H1 (cell line): Measurements from ENCODE around the gene CAVIN1. TPM values are rescaled to one million over a fixed set of nuclear protein-coding genes. Genes with fewer than 3 reads are reported as not detected.

Source experiments
- CTCF ChIA-PET: fragments of 300-600 bp; sonication (Branson Sonifier 250); formaldehyde crosslinking; loops from one replicate; lab custom pipeline; 2021; ENCODE audit not compliant: partially characterized antibody; lab: Charles Lee
- POLR2A ChIA-PET: fragments of 300-600 bp; sonication (Branson Sonifier 250); formaldehyde crosslinking; loops from one replicate; lab custom pipeline; 2021; ENCODE audit warnings: inconsistent platforms; ENCODE audit not compliant: partially characterized antibody; lab: Charles Lee
- DNase-seq, 2 experiments: peaks; one replicate each; pipeline versions ENCODE4 v3.0.0 to v3.0.0-alpha.2; 2010 to 2022; ENCODE audit warnings: low spot score in 2 of 2, low read depth in 1 of 2, mixed read lengths in 1 of 2
- FAIRE-seq: peaks from 2 replicates; lab custom pipeline; 2011; peaks lifted over from hg19 to GRCh38; lab: Jason Lieb, UNC
- H2AFZ ChIP-seq: 2 replicates; pipeline ENCODE4 v1.8.1; 2012; ENCODE audit warnings: low read length, inconsistent platforms
- H2AK5ac ChIP-seq: 2 replicates; pipeline ENCODE4 v1.6.1; 2013; ENCODE audit warnings: low read depth, low read length
- H2BK120ac ChIP-seq: replicated peaks from 2 replicates; pipeline ENCODE3; 2013; ENCODE audit warnings: low read depth, low read length, inconsistent platforms
- H2BK12ac ChIP-seq: 2 replicates; pipeline ENCODE4 v1.6.1; 2013; ENCODE audit warnings: low read depth, low read length
- H2BK15ac ChIP-seq: 2 replicates; pipeline ENCODE4 v1.6.1; 2013; ENCODE audit warnings: low read length
- H2BK20ac ChIP-seq: 2 replicates; pipeline ENCODE4 v1.6.1; 2013; ENCODE audit warnings: low read length
- H2BK5ac ChIP-seq: 2 replicates; pipeline ENCODE4 v1.6.1; 2013; ENCODE audit warnings: low read depth, low read length
- H3K14ac ChIP-seq: 2 replicates; pipeline ENCODE4 v1.6.1; 2013; ENCODE audit warnings: inconsistent platforms; ENCODE audit not compliant: insufficient read length
- H3K18ac ChIP-seq: 2 replicates; pipeline ENCODE4 v1.6.1; 2013; ENCODE audit warnings: low read length; ENCODE audit errors: extremely low read depth
- H3K23ac ChIP-seq: 2 replicates; pipeline ENCODE4 v1.6.1; 2013; ENCODE audit warnings: inconsistent platforms; ENCODE audit not compliant: insufficient read length
- H3K23me2 ChIP-seq: 2 replicates; pipeline ENCODE4 v1.6.1; 2013; ENCODE audit warnings: low read depth, low read length
- H3K27ac ChIP-seq: 2 replicates; pipeline ENCODE4 v1.6.1; 2011; ENCODE audit warnings: low read depth, low read length, inconsistent platforms
- H3K27me3 ChIP-seq, 4 experiments: replicated peaks in 1 of 4; 1 replicate in 1 of 4; 2 replicates in 3 of 4; pipeline versions ENCODE4 v1.6.1 to v1.8.1; 2011 to 2013; ENCODE audit warnings: low read length in 3 of 4, mild to moderate bottlenecking in 3 of 4, inconsistent platforms in 2 of 4, mixed read lengths in 2 of 4, moderate library complexity in 1 of 4; ENCODE audit not compliant: control insufficient read depth in 3 of 4, insufficient read depth in 3 of 4; ENCODE audit errors: extremely low read depth in 1 of 4
- H3K36me3 ChIP-seq, 4 experiments: 2 replicates each; pipeline versions ENCODE4 v1.6.1 to v1.8.1; 2011 to 2013; ENCODE audit warnings: mild to moderate bottlenecking in 4 of 4, low read length in 3 of 4, moderate library complexity in 2 of 4, control low read depth in 1 of 4, inconsistent platforms in 1 of 4; ENCODE audit not compliant: insufficient read depth in 4 of 4, control insufficient read depth in 2 of 4
- H3K4ac ChIP-seq: replicated peaks from 2 replicates; pipeline ENCODE3; 2013; ENCODE audit warnings: low read length, low read depth, mixed read lengths, inconsistent platforms; ENCODE audit not compliant: insufficient read length
- H3K4me1 ChIP-seq, 4 experiments: replicated peaks in 1 of 4; 1 replicate in 1 of 4; 2 replicates in 3 of 4; pipeline versions ENCODE4 v1.6.1 to v1.8.1; 2011 to 2013; ENCODE audit warnings: low read length in 3 of 4, inconsistent platforms in 2 of 4, mixed read lengths in 1 of 4; ENCODE audit not compliant: insufficient read depth in 4 of 4, control insufficient read depth in 3 of 4
- H3K4me2 ChIP-seq, 2 experiments: 2 replicates each; pipeline versions ENCODE4 v1.6.1 to v1.8.1; 2011 to 2013; ENCODE audit warnings: low read depth in 2 of 2, low read length in 2 of 2, control low read depth in 1 of 2, inconsistent platforms in 1 of 2, mild to moderate bottlenecking in 1 of 2; ENCODE audit not compliant: insufficient read depth in 1 of 2
- H3K4me3 ChIP-seq, 4 experiments: fragments of 200-600, 300-600 bp in 1 of 4; sonication (generic), shearing (Covaris generic), sonication (Bioruptor Twin) in 1 of 4; 2 replicates each; pipeline versions ENCODE4 v1.5.1 to v1.8.1; 2011 to 2016; ENCODE audit warnings: low read length in 4 of 4, low read depth in 3 of 4, control low read depth in 2 of 4, inconsistent platforms in 2 of 4, mild to moderate bottlenecking in 2 of 4, mixed read lengths in 1 of 4, moderate library complexity in 1 of 4; ENCODE audit not compliant: insufficient read depth in 2 of 4; ENCODE audit errors: extremely low read depth in 1 of 4
- H3K56ac ChIP-seq: replicated peaks from 2 replicates; pipeline ENCODE3; 2013; ENCODE audit warnings: low read depth, mild to moderate bottlenecking, mixed read lengths, low read length, inconsistent platforms; ENCODE audit not compliant: insufficient read length
- H3K79me1 ChIP-seq: 2 replicates; pipeline ENCODE4 v1.6.1; 2013; ENCODE audit warnings: low read depth, low read length, control low read depth
- H3K79me2 ChIP-seq, 2 experiments: 2 replicates each; pipeline versions ENCODE4 v1.6.1 to v1.8.1; 2012 to 2013; ENCODE audit warnings: low read length in 2 of 2, mild to moderate bottlenecking in 2 of 2, inconsistent platforms in 1 of 2; ENCODE audit not compliant: insufficient read depth in 2 of 2, control insufficient read depth in 1 of 2
- H3K9ac ChIP-seq, 4 experiments: replicated peaks in 1 of 4; 1 replicate in 1 of 4; 2 replicates in 3 of 4; pipeline versions ENCODE4 v1.6.1 to v1.8.1; 2011 to 2013; ENCODE audit warnings: low read depth in 3 of 4, low read length in 3 of 4, control low read depth in 2 of 4, mild to moderate bottlenecking in 2 of 4, moderate library complexity in 2 of 4, inconsistent platforms in 1 of 4; ENCODE audit errors: extremely low read depth in 1 of 4
- H3K9me3 ChIP-seq, 2 experiments: 2 replicates each; pipeline versions ENCODE4 v1.6.1 to v1.8.1; 2012 to 2013; ENCODE audit warnings: mild to moderate bottlenecking in 2 of 2, moderate library complexity in 2 of 2, control low read depth in 1 of 2, inconsistent platforms in 1 of 2, low read depth in 1 of 2, low read length in 1 of 2, mixed read lengths in 1 of 2; ENCODE audit not compliant: insufficient read depth in 2 of 2
- H4K20me1 ChIP-seq, 2 experiments: replicated peaks in 1 of 2; 2 replicates each; pipeline versions ENCODE3 to v1.8.1; 2011 to 2013; ENCODE audit warnings: inconsistent platforms in 2 of 2, low read length in 2 of 2, mild to moderate bottlenecking in 1 of 2; ENCODE audit not compliant: insufficient read depth in 2 of 2, control insufficient read depth in 1 of 2
- H4K5ac ChIP-seq: 2 replicates; pipeline ENCODE4 v1.6.1; 2013; ENCODE audit warnings: low read length, low read depth, mixed read lengths, inconsistent platforms; ENCODE audit not compliant: insufficient read length
- H4K8ac ChIP-seq: 2 replicates; pipeline ENCODE4 v1.8.0; 2013; ENCODE audit warnings: mild to moderate bottlenecking, moderate library complexity, low read length, inconsistent platforms; ENCODE audit not compliant: insufficient read depth; ENCODE audit errors: extremely low read depth
- H4K91ac ChIP-seq: replicated peaks from 2 replicates; pipeline ENCODE3; 2013; ENCODE audit warnings: low read length, mixed read lengths, inconsistent platforms; ENCODE audit not compliant: insufficient read length
- JUND ChIP-seq: IDR thresholded peaks from 2 replicates; pipeline ENCODE4 v1.6.1; 2011; ENCODE audit warnings: mild to moderate bottlenecking, improper control_type of control experiment, low read length
- RNF2 ChIP-seq: fragments of 200-900, 300-1000 bp; sonication (generic); IDR thresholded peaks from 2 replicates; pipeline ENCODE4 v1.7.1; 2016; ENCODE audit warnings: borderline replicate concordance, low read depth, mild to moderate bottlenecking, antibody characterized with exemption, low read length; ENCODE audit not compliant: poor library complexity, severe bottlenecking; ENCODE audit errors: missing control alignments
- RXRA ChIP-seq: IDR thresholded peaks from 2 replicates; pipeline ENCODE4 v1.6.1; 2011; ENCODE audit warnings: low read depth, mild to moderate bottlenecking, low read length, moderate library complexity; ENCODE audit not compliant: insufficient read depth
- TAF7 ChIP-seq: optimal IDR thresholded peaks from 2 replicates; pipeline ENCODE3; 2011; ENCODE audit warnings: low read depth, mild to moderate bottlenecking, inconsistent platforms, low read length, moderate library complexity, borderline replicate concordance
- WGBS, 2 experiments: shearing (Covaris generic) in 1 of 2; methylation state at CpG; one replicate each; pipeline versions ENCODE4 v1.1.6 to v1.1.7; 2013 to 2015; ENCODE audit warnings: low lambda C conversion rate in 2 of 2, mixed read lengths in 2 of 2, inconsistent platforms in 1 of 2, low coverage in 1 of 2, missing lambda C conversion rate in 1 of 2; ENCODE audit not compliant: insufficient replicate concordance in 2 of 2, insufficient coverage in 1 of 2, insufficient read length in 1 of 2; ENCODE audit errors: extremely low coverage in 1 of 2, missing lambda C conversion rate in 1 of 2; 5-methylcytosine and 5-hydroxymethylcytosine counted together
- polyA plus RNA-seq, 7 experiments: library from polyadenylated mRNA; depleted of rRNA in 3 of 7; stranded (reverse) in 5 of 7; unstranded in 2 of 7; fragments of >200 nt in 5 of 7; fragments of 200-250 nt in 2 of 7; gene quantifications; 1 replicate in 5 of 7; 2 replicates in 1 of 7; 4 replicates in 1 of 7; pipeline versions ENCODE4 v1.2.1 to v1.2.3, GENCODE V29; 2011 to 2013; ENCODE audit warnings: missing spikeins in 2 of 7, mixed read lengths in 2 of 7
- total RNA-seq: library from RNA; stranded (reverse); fragmentation: NEBNext Ultra II Directional; extraction: Animal tissue kit (Norgen Biotek cat#: 25700); gene quantifications from 2 replicates; pipeline ENCODE4 v1.2.1, GENCODE V29; 2021

The CAVIN1 gene
- total and polyA plus RNA-seq, 2 of the 8 experiments (the other 6 are each of a cell fraction or from before 2014, with no cell fraction given) = 16.2 to 41.6 TPM

DNA sequence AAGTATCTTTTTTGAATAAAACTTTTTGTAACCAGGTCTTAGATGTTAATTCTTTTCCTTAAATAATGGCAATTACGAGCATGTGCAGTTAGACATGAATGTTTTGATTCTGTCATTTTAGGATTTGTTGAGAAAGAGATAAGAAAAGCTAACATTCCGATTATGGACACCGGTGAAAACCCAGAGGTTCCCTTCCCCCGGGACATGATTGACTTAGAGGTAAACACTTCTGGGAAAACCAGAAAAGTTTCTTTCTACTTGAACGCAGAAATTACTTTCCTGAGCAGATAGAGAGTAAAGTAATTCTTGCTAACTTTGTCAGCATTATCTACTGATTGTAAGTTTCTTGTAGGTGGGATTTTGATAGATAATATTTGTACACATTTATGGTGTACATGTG lies 44.8 kb upstream of the CAVIN1 start:
- H3K4me2 ChIP-seq = no peak overlapping the region
- H2BK12ac ChIP-seq = no peak overlapping the region
- POLR2A ChIA-PET = no interaction called here
- H3K56ac ChIP-seq = no peak overlapping the region
- WGBS, 2 experiments = 93% methylated on average over 5 of the region's 5 CpGs; no CpG with 5 or more reads in 1 of the 2 experiments
- TF ChIP-seq RXRA (no peak), RNF2 (no peak), JUND (no peak), TAF7 (no peak)
- H3K23ac ChIP-seq = no peak overlapping the region
- no peak overlapping the region for H2BK5ac ChIP-seq
- FAIRE-seq (no peak), DNase-seq (no peak)
- H3K36me3 ChIP-seq = peaks cover 4 to 36% (median 19%) of the 10 kb centered on the region in 4 experiments; a peak in 7 of 8 replicates
- H3K27ac ChIP-seq = no peak overlapping the region
- no peak overlapping the region for H3K9ac ChIP-seq
- H3K4ac ChIP-seq = no peak overlapping the region
- no peak overlapping the region for H2BK120ac ChIP-seq
- H3K18ac ChIP-seq = no peak overlapping the region
- H3K79me2 ChIP-seq = no peaks in the 10 kb centered on the region
- no peak overlapping the region for H3K4me3 ChIP-seq
- H3K9me3 ChIP-seq = no peaks in the 10 kb centered on the region
- no peaks in the 10 kb centered on the region for H4K20me1 ChIP-seq
- no peaks in the 10 kb centered on the region for H3K23me2 ChIP-seq
- H2BK20ac ChIP-seq = no peak overlapping the region
- CTCF ChIA-PET = interaction anchor here (0.6 to 1.4 kb wide), 3 partner anchors 111 to 296 kb away, joined by 3 to 4 read pairs (median 4); no protein-coding TSS in a partner anchor
- H3K79me1 ChIP-seq = no peaks in the 10 kb centered on the region
- no peak overlapping the region for H4K91ac ChIP-seq
- H3K4me1 ChIP-seq = no peaks in the 10 kb centered on the region
- no peak overlapping the region for H2AFZ ChIP-seq
- no peak overlapping the region for H2AK5ac ChIP-seq
- H4K8ac ChIP-seq = no peak overlapping the region
- H3K27me3 ChIP-seq = no peaks in the 10 kb centered on the region
- H3K14ac ChIP-seq = no peak overlapping the region
- no peak overlapping the region for H4K5ac ChIP-seq
- H2BK15ac ChIP-seq = no peak overlapping the region
